Measurements from ENCODE around the gene PNKP.
"Not testable (repeated sequence)": the region's sequence is repeated elsewhere in the genome, so short reads cannot be mapped to it uniquely, and the experiment has no call there.

PNKP gene

GRCh38 chr19:49840736-49841249 lies 26.6 kb downstream of the PNKP start:
- FAIRE-seq = no peak

GRCh38 chr19:49840321-49840720 lies 27.1 kb downstream of the PNKP start:
- FAIRE-seq = no peak

GRCh38 chr19:49839713-49840112 lies 27.7 kb downstream of the PNKP start:
- FAIRE-seq = no peak

GRCh38 chr19:49838885-49839588 lies 28.3 kb downstream of the PNKP start:
- FAIRE-seq = no peak

GRCh38 chr19:49837425-49837824 lies 30.0 kb downstream of the PNKP start:
- no peak for FAIRE-seq

- FAIRE-seq = no peak
These were observed 30.4 kb downstream of the PNKP start for GRCh38 chr19:49837009-49837310.

- FAIRE-seq = no peak
These were observed 31.0 kb downstream of the PNKP start for GRCh38 chr19:49836176-49837008.

GRCh38 chr19:49835562-49835961 lies 31.8 kb downstream of the PNKP start:
- FAIRE-seq = no peak

GRCh38 chr19:49833599-49833998 lies 33.8 kb downstream of the PNKP start:
- FAIRE-seq = no peak

- FAIRE-seq = no peak
These were observed 34.8 kb downstream of the PNKP start for GRCh38 chr19:49832556-49832955.

- no peak for FAIRE-seq
These were observed 35.8 kb downstream of the PNKP start for GRCh38 chr19:49831592-49831991.

- no peak for FAIRE-seq
These were observed 36.6 kb downstream of the PNKP start for GRCh38 chr19:49830766-49831165.

GRCh38 chr19:49829721-49830120 lies 37.7 kb downstream of the PNKP start:
- FAIRE-seq = no peak

- no peak for FAIRE-seq
These were observed 38.2 kb downstream of the PNKP start for GRCh38 chr19:49829200-49829599.

GRCh38 chr19:49827034-49827433 lies 40.3 kb downstream of the PNKP start:
- no peak for FAIRE-seq

GRCh38 chr19:49824662-49825061 lies 42.7 kb downstream of the PNKP start:
- FAIRE-seq = no peak

- FAIRE-seq = no peak
These were observed 43.9 kb downstream of the PNKP start for GRCh38 chr19:49823472-49823871.

GRCh38 chr19:49820125-49820524 lies 47.3 kb downstream of the PNKP start:
- FAIRE-seq = no peak

- FAIRE-seq = not testable (repeated sequence)
These were observed 47.8 kb downstream of the PNKP start for GRCh38 chr19:49819452-49820115.

- no peak for FAIRE-seq
These were observed 48.6 kb downstream of the PNKP start for GRCh38 chr19:49818649-49819370.

GRCh38 chr19:49817964-49818648 lies 49.3 kb downstream of the PNKP start, which contains the start of gene MED25:
MED25 (plus strand) TSS chr19:49818289; CDS start chr19:49818342, 53 bp downstream.
- peak; percentile 24 for FAIRE-seq

- FAIRE-seq = no peak
These were observed 50.8 kb downstream of the PNKP start for GRCh38 chr19:49816590-49816989.
